GM10248 (cell line): ENCODE measurements around the gene DDX41.

ENCODE experiments used
- CTCF ChIA-PET: fragments of 300-600 bp; sonication (Branson Sonifier 250); formaldehyde crosslinking; extraction: SDS; loops from one replicate; lab custom pipeline; 2021; ENCODE audit warnings: antibody characterized with exemption; lab: Yijun Ruan, JAX
- POLR2A ChIA-PET: fragments of 350-650 bp; sonication (Branson Sonifier 250); formaldehyde crosslinking; extraction: SDS; loops from one replicate; lab custom pipeline; 2020; ENCODE audit warnings: antibody characterized with exemption; lab: Yijun Ruan, JAX
- DNase-seq: peaks from one replicate; pipeline ENCODE4 v3.0.0; 2012; ENCODE audit errors: extremely low spot score
- TF ChIP-seq, protein P1 (sequence below): IDR thresholded peaks from 2 replicates; pipeline ENCODE4 v1.5.1; 2012; ENCODE audit warnings: mild to moderate bottlenecking, low read depth; ENCODE audit errors: extremely low read depth, missing control alignments, control extremely low read depth

DDX41 gene

DNA sequence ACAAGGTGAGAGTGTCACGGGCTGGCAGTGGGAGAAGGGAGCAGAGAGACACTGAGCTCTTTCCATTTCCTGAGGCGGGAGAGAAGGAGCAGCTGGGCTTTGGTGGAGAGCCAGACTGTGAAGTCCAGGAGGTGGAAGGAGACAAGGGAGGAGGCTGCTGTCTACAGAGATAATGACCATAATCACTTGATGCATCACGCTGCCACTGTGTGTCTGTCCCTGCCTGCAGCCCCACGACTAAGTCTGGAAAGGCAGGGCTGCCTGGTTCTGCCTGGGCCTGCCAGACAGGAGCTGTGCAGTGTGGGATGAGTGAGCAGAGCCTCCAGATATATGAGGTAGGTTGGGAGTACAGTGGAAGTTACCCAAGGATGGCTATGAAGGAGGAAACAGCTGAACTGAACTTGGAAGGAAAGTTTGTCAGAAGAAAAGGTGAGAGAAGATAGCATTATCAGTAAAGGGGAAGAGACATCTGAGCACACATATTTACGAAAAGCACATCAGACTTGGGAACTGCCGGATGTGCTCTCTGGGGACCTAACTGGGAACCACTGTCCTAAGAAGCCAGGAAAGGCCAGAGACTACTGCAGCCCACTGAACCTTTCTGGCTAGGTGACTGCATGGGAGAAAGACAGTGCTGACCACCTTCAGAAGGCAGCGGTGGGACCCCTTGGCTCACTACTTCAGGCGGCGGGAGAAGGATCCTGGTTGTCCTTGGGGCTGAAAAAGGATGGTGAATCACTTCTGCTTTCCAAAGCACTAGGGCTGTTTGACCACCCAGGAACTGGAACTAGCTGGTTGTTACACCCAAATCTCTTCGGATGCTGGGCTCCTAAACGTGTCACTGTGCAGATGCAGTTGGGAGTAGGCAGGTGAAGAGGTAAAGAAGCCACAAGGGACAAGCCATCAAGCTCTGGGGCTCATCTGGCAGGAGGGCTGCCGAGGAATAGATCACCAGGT is 12.8 kb upstream of the DDX41 start:
- ChIA-PET CTCF (interaction anchor here (1.8 kb wide), 1 partner anchor 8 kb away, joined by 7 read pairs; no protein-coding TSS in a partner anchor), POLR2A (interaction anchor here (0.6 kb wide), 1 partner anchor 384 kb away, joined by 3 read pairs; no protein-coding TSS in a partner anchor)
- no peak for DNase-seq
- TF ChIP-seq, protein P1, sequence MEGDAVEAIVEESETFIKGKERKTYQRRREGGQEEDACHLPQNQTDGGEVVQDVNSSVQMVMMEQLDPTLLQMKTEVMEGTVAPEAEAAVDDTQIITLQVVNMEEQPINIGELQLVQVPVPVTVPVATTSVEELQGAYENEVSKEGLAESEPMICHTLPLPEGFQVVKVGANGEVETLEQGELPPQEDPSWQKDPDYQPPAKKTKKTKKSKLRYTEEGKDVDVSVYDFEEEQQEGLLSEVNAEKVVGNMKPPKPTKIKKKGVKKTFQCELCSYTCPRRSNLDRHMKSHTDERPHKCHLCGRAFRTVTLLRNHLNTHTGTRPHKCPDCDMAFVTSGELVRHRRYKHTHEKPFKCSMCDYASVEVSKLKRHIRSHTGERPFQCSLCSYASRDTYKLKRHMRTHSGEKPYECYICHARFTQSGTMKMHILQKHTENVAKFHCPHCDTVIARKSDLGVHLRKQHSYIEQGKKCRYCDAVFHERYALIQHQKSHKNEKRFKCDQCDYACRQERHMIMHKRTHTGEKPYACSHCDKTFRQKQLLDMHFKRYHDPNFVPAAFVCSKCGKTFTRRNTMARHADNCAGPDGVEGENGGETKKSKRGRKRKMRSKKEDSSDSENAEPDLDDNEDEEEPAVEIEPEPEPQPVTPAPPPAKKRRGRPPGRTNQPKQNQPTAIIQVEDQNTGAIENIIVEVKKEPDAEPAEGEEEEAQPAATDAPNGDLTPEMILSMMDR, result no peak

DNA sequence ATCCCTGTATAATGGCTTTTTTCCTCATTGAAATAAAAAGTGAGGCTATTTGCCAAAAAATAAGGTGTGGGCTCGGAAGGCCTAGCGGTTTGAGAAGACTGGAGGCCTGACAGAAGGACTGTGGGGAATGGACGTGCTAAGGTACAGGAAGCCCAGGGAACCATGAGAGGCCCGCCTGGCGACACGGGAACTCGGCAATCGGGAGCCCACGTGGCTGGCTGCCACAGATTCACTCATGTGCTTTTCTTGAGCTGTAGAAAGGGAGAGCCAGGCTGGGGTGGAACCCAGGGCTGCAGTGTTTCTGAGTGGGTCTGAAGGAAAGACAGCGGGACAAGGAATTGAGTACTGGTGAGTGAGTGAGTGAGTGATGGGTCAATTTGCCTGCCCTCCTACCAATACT is 11.9 kb upstream of the DDX41 start:
- POLR2A ChIA-PET, result no interaction called here
- CTCF ChIA-PET, result interaction anchor here (2.1 kb wide), 1 partner anchor 10 kb away, joined by 5 read pairs; no protein-coding TSS in a partner anchor
- no peak for DNase-seq
- TF ChIP-seq, protein P1, result no peak

DNA sequence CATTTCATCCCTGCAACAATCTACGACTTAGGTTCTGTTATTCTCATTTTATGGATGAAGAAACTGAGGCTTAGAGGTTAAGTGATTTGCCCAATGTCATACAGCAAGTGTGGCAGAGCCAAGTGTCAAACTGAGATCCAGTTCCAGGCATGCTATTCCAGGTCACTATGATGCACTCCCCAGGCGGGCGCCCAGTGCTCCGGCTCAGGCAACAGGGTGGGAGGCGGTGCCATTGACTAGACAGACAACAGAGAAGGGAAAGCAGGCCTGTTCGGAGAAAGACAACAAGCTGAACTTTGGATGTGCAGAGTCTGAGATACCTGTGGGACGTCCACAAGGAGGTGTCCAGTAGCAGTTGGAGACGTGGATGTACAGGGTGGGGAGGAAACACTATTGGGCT is 10.8 kb upstream of the DDX41 start:
- DNase-seq, result no peak
- ChIA-PET CTCF (interaction anchor here (0.6 to 2.1 kb wide), 3 partner anchors 11 to 19 kb away, joined by 3 to 6 read pairs (median 5); partner anchors contain the start of gene DDX41), POLR2A (no interaction called here)
- TF ChIP-seq, protein P1, result no peak

DNA sequence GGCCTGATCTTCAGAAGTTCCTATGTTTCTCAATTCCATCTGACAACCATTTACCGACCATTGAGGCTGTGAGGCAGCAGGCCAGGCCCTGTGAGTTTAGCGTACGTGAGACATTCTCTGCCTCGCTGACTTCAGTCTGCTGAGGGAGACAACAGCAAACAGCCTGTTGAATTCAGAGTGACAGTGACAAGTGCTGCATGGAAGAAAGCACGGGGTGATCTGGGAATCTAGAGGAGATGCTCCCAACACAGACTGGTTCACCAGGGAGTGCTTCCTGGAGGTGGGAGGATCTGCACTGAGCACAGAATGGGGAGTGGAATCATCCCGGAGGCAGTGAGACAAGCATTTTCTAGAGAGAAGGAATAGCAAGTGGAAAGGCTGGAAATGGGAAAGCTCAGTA is 10.0 kb upstream of the DDX41 start:
- TF ChIP-seq, protein P1, result no peak
- POLR2A ChIA-PET, result no interaction called here
- CTCF ChIA-PET, result interaction anchor here (1.4 to 2.1 kb wide), 2 partner anchors 10 to 12 kb away, joined by 5 to 6 read pairs; partner anchors contain the start of gene DDX41
- no peak for DNase-seq

DNA sequence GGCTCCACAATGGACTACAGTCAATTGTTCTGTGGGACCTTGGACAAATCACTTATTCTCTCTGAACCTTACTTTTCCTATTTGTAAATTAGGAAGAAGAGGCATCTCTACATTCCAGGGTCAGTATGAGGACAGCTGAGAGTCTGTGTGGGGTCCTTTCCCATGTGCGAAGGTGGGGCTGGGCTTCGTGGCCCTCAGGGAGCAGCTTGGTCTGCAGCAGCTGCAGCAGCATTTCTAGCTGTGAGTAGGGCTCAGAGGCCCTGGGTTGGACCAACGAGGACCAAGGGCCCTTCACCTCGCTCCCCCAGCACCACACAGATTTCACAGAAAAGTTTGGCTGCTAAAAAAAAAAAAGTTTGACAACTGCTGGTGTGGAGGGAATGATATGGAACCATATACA is 9.4 kb upstream of the DDX41 start:
- TF ChIP-seq, protein P1, result no peak
- DNase-seq, result no peak
- ChIA-PET CTCF (no interaction called here), POLR2A (no interaction called here)

DNA sequence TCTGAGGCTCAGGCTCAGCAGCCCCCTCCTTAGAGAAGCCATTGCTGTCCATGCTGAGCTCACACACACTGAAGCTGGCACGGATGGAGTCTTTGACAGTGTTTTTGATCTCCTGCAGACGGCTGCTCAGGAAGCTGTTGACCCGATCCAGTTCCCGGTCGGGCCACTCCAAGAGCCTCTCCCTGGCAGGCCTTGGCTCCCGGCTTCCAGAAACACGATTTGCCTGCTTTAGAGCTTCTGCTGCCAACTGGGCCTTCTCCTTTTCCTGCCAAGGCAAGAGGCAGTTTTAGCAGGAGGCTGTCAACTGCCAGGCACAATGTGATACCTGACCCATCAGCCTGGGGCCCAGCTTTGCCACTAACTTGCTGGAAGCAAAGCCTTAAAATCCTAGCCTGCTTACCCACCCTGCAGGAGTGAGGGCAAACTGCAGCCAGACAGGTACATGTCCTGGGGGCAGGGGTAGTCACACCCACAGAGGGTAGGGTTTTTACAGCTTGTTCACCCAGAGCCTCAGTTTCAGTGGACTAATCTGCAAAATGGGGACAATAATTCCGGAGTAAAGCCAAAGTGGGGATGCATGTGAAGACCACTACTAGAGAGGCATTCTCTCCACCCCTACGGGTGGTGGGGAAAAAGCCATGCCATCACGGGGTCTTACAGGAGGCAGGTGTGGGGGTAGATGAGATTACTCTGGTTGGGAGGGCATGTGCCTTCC is 8.3 kb upstream of the DDX41 start:
- ChIA-PET POLR2A (no interaction called here), CTCF (interaction anchor here (0.7 to 1.7 kb wide), 7 partner anchors 10 to 121 kb away, joined by 3 to 4 read pairs (median 3); no protein-coding TSS in a partner anchor)
- DNase-seq, result no peak
- TF ChIP-seq, protein P1, result no peak
